Mammary epithelial cell (primary cell): ENCODE results near the gene ZSCAN21.

Source experiments
- CTCF ChIP-seq, 2 donors: IDR thresholded peaks in 1 of 2; conservative IDR thresholded peaks in 1 of 2; 2 replicates each; pipeline ENCODE4 v1.5.1; 2011 to 2012; ENCODE audit warnings: inconsistent platforms in 2 of 2, low read length in 2 of 2, mild to moderate bottlenecking in 2 of 2, control low read depth in 1 of 2, low read depth in 1 of 2; ENCODE audit not compliant: insufficient read depth in 1 of 2; ENCODE audit errors: extremely low read depth in 1 of 2
- EZH2 ChIP-seq: IDR thresholded peaks from 2 replicates; pipeline ENCODE4 v1.6.1; 2012; ENCODE audit warnings: low read length, inconsistent platforms, borderline replicate concordance

GRCh38 chr7:100048680-100049079 lies 894 bp upstream of the ZSCAN21 start:
- TF ChIP-seq CTCF (conservative IDR thresholded peaks at IDR 0.05 in 1 of 2, IDR thresholded peaks at IDR 0.05 in 1 of 2; ENCODE audit: extremely low read depth in 1 of 2, insufficient read depth in 1 of 2, low read depth in 1 of 2, low read length in 2 of 2) = no peak
- no peak for TF ChIP-seq EZH2
